GM21786 (cell line): ENCODE data around the gene EPHA8.

Experiments used
- ATAC-seq: cut with Tn5 transposase; IDR thresholded peaks from one replicate; pipeline ENCODE4 v1.9.1; 2021; ENCODE audit not compliant: unreplicated experiment

The EPHA8 gene

GRCh38 chr1:22613572-22613918, 50.3 kb downstream of the EPHA8 start:
- no peak for ATAC-seq

GRCh38 chr1:22613951-22614350, 50.7 kb downstream of the EPHA8 start:
- no peak for ATAC-seq

DNA sequence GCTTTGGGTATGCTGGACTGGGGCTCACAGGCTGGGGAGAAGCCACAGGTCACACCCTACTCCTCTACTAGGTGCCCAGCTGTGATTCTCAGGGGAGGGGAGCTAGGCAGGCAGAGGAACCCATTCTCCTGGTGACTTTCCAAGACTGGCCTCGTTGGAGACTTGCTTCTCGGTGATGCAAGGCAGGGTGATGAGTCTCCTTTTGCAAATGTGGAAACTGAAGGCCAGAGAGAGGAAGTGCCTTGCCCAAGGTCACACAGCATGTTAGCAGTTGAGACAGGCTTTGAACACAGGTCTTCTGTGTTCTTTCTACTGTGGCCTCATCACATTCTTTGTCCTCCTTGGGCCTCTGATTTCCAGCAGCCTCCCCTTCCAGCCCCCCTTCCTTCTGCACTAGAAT, 52.6 kb downstream of the EPHA8 start:
- no peak for ATAC-seq

DNA sequence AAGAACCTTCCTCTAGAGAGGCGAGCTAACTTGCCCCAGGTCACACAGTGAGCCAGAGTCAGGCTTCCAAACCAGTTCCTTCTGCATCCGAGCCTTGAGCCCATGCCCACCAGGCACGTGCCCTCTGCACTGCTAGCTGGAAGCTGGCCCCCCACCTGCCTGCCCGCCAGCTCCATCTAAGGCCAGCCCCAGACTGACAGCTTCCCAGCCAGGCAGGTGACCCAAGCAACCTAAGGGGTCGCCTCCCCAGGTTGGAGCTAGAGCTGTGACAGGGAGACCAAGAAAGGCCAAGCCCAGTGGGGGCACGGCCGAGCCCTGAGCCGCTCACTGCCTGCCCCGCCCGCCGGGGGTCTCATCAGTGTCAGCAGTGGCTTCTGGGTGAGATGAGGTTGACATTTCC, 53.3 kb downstream of the EPHA8 start:
- no peak for ATAC-seq

- no peak for ATAC-seq
Measured at GRCh38 chr1:22618056-22618455, 54.8 kb downstream of the EPHA8 start.

GRCh38 chr1:22619252-22619651, 56.0 kb downstream of the EPHA8 start:
- no peak for ATAC-seq

DNA sequence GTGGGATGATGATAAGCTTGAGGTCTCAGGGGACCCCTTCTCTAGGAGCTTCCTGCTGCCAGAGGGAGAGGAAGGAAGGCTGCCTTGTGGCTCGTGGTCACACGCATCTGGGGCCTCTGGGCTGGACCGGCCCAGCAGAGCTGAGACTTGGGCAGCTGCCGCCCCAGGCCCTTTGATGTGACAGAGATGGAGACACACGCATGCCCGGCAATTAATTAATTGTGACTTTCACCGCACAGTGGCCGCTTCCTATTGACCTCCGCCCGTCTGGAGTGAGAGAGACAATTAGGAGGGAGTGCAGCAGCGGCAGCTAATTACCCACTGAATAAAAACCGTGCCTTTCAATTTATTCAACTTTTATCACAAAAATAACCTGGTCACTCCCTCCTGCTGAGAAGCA, 56.5 kb downstream of the EPHA8 start:
- no peak for ATAC-seq

- ATAC-seq, result no peak
Measured at GRCh38 chr1:22621761-22622160, 58.5 kb downstream of the EPHA8 start.

DNA sequence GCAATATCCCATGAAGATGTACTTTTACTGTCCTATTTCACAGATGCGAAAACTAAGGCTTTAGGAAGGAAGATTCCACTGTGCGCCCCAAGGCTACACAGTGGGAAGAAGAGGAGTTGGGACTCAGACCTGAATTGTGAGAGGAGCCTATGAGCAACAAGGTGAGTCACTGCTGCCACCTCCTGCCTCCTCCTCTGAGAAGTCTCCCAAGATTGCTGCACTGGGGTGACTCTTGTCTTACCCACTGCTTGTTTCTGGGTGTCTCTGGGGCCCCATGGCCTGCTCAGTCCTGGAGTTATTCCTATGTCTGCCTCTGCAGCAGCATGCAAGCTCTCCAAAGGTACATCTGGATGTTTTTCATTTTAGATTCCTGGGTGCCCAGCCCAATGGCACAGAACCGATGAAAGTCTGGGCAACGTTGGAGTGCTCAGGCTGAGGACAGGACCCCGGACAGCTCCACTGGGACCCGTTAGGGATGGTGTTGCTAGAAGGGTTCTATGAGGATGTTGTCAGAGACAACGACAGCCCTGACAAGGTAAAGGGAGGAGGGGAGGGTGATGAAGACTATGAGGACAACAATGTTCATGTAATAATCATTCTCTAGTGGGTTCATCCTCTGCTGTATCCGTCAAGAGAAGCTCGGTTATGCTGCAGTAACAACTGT, 62.1 kb downstream of the EPHA8 start:
- no peak for ATAC-seq

DNA sequence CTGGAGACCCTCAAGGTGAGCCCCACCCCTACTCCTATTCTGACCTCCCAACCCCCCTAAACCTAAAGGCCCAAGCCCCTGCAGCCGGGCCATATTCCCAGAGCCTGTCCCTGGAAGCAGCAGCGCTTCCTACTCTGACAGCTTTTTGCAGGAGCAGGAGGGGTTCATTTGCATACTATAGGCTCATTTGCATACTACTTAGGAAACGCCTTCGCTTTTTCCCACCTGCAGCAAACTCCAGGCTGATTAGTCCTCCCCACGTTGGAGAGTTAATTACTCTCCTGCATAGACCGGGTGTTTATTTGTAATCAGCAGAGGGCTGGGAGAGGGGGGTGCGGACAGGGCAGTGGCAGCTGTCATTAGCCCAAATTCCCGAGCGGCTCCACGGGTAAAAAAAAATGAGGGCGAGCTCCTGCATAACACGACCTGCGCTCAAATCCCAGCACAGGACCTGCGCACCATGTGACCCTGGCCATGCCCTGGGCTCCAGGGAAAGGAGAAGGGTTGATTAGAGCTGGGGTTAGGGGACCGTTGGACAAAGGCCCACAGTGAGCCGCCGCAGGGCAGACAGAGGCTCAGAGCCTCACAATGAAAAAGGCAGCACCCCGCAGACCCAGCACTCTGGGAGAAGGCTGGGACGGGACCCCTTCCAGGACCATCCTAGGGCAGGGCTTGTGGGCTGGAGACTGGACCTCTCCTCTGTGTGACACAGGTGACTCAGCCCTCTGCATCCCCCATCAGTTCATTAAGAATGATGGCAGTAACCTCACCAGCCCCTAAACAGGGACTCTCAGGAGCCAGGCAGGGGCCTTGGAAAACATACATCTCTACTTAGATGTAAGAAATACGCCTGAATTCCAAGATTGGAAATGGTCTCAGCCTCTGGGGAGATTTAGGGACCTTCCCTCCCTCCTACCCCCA, 63.2 kb downstream of the EPHA8 start:
- no peak for ATAC-seq

GRCh38 chr1:22627331-22627730, 64.0 kb downstream of the EPHA8 start:
- ATAC-seq, result no peak

DNA sequence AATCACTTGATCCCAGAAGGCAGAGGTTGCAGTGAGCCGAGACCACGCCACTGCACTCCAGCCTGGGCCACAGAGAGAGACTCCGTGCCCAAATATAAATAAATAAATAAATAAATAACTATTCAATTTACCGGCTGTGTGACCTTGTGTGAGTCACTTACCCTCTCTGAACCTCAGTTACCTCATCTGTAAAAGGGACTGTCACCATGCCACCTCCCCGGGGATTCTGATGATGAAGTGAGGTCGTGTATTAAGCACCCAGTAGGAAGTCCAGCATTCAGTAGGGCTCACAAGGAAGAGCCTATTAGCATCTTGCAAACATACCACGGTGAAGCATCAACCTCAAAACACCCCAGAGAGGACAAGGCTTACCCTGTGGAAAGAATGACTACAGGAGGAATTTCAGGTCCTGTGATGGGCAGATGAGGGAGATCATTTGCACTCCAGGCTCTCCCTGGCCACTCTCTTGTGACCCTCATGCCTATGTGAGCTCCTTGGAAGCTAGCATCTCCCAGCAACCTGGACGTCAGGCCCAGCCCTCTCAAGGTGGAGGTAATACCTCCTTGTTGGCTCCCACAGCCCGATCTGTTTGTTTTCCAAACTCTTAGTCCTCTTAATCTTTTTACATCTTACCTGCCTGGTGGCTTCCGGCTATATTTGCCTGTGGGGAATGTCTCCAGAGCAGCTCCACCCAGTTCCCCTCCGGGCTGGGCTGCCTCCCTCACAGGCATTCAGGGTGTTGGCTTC, 65.6 kb downstream of the EPHA8 start:
- no peak for ATAC-seq

GRCh38 chr1:22629886-22630285, 66.6 kb downstream of the EPHA8 start:
- no peak for ATAC-seq

- no peak for ATAC-seq
Measured at GRCh38 chr1:22633697-22634463, 70.6 kb downstream of the EPHA8 start.

DNA sequence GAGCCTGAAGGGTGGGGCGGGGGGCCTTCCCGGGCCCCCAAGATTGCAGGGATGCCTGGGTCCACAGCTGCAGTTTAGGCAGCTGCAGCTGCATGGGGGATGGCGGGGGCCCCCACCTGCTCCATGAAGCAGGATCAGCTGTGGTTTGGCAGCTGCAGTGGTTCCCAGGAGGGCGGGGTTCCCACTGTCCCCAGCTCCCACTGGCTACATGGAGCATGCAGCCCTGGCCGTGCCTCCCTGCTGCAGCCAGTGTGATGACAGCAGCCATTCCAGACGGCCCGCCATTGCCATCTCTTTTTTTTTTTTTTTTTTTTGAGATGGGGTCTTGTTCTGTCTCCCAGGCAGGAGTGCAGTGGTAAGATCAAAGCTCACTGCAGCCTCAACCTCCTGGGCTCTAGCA, 72.1 kb downstream of the EPHA8 start:
- no peak for ATAC-seq

GRCh38 chr1:22636353-22636752, 73.1 kb downstream of the EPHA8 start, which contains the start of gene C1QA:
Gene C1QA (plus strand): TSS chr1:22636628. CDS start chr1:22637617, 989 bp downstream.
- ATAC-seq, result no peak

DNA sequence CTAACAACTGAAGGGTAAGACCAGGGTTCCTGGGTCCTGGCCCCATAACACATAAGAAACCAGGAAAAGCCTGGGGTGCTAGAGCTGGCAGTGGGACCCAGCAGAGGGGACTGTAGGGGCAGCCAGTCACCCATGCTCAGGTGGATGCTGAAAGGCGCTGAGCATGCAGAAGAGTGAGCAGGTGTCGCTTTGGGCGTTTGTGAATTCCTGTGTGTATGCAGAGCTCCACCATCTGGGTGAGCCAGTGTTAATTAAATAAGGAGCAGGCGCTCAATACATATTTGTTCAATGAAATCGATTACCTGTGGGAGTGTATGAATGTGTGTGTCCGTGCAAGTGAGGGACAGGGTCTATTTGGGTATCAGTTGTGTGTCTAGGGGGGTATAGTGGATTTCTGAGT, 73.6 kb downstream of the EPHA8 start:
- no peak for ATAC-seq

DNA sequence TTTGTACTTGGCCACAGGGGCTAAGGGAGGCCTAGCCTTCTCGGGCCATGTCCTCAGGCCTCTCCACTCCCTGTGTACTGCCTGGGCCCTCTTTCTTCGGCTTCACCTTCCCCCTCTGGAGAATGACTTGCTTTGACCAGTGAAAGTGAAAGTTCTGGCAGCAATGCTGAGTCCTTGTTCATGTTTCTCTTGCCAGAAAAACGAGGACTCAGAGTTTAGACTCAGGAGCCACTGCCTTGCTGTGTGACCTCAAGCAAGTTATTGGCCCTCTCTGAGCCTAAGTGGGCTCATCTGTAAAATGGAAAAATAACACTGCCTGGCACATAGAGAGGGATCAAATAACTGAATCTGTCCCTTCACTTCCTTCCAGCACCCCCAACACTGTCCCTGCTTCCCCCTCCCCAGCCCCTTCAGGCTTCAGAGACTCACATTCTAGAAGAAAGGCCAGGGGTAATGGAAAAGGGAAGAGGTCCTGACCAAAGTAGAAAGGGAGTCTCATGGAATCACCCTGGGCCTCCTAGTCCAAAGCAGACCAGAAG, 74.7 kb downstream of the EPHA8 start:
- no peak for ATAC-seq

GRCh38 chr1:22638476-22639234, 75.4 kb downstream of the EPHA8 start:
- ATAC-seq, result no peak

DNA sequence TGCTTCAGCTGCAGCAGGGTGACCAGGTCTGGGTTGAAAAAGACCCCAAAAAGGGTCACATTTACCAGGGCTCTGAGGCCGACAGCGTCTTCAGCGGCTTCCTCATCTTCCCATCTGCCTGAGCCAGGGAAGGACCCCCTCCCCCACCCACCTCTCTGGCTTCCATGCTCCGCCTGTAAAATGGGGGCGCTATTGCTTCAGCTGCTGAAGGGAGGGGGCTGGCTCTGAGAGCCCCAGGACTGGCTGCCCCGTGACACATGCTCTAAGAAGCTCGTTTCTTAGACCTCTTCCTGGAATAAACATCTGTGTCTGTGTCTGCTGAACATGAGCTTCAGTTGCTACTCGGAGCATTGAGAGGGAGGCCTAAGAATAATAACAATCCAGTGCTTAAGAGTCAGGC, 76.0 kb downstream of the EPHA8 start:
- ATAC-seq, result no peak
